Aorta (tissue), 5 donors: ENCODE results near the gene CCDC136. TPM values are rescaled to one million over a fixed set of nuclear protein-coding genes. Genes with fewer than 3 reads are reported as not detected.

Source experiments
- ATAC-seq: fragments of 200-7000 bp; cut with Tn5 transposase; one replicate; pipeline ENCODE4 v1.9.1; 2022; ENCODE audit warnings: moderate library complexity; ENCODE audit not compliant: low FRiP score
- DNase-seq, 2 donors: peaks; one replicate each; pipeline ENCODE4 v3.0.0-alpha.2; 2020
- H3K27ac ChIP-seq, 2 donors: one replicate each; pipeline ENCODE4 v1.5.1; 2013; ENCODE audit warnings: low read length in 2 of 2, mild to moderate bottlenecking in 2 of 2, moderate library complexity in 2 of 2, control low read depth in 1 of 2, inconsistent platforms in 1 of 2, low read depth in 1 of 2
- H3K27me3 ChIP-seq, 2 donors: one replicate each; pipeline ENCODE4 v1.6.1; 2013; ENCODE audit warnings: control low read depth in 1 of 2, low read length in 1 of 2, mild to moderate bottlenecking in 1 of 2, moderate library complexity in 1 of 2; ENCODE audit not compliant: insufficient read depth in 2 of 2, control insufficient read depth in 1 of 2
- H3K36me3 ChIP-seq, 2 donors: one replicate each; pipeline ENCODE4 v1.6.1; 2013; ENCODE audit warnings: control low read depth in 1 of 2, low read length in 1 of 2, mild to moderate bottlenecking in 1 of 2; ENCODE audit not compliant: insufficient read depth in 2 of 2, control insufficient read depth in 1 of 2
- H3K4me1 ChIP-seq, 2 donors: one replicate each; pipeline ENCODE4 v1.6.1; 2013; ENCODE audit warnings: low read length in 2 of 2, control low read depth in 1 of 2, mild to moderate bottlenecking in 1 of 2, moderate library complexity in 1 of 2; ENCODE audit not compliant: insufficient read depth in 2 of 2, control insufficient read depth in 1 of 2
- H3K4me3 ChIP-seq, 2 donors: one replicate each; pipeline ENCODE4 v1.5.1; 2013; ENCODE audit warnings: low read length in 2 of 2, control low read depth in 1 of 2, mild to moderate bottlenecking in 1 of 2
- H3K9me3 ChIP-seq: one replicate; pipeline ENCODE4 v1.6.1; 2013; ENCODE audit warnings: mild to moderate bottlenecking, low read length; ENCODE audit not compliant: control insufficient read depth
- WGBS, 2 donors: extraction: QIAGEN DNeasy Blood & Tissue Kit; methylation state at CpG; one replicate each; pipeline ENCODE4 v1.1.7; 2013; 5-methylcytosine and 5-hydroxymethylcytosine counted together
- intact Hi-C, 2 donors: fragments of 100-400 bp; cut with DNase I; formaldehyde crosslinking; loops; one replicate each; pipeline versions ENCODE4 v1.14.2 to v1.15.0; 2022
- polyA plus RNA-seq, 2 donors: library from polyadenylated mRNA; stranded (reverse); fragments of 200-250 nt; gene quantifications; one replicate each; pipeline ENCODE4 v1.2.3, GENCODE V29; 2013
- total RNA-seq, 2 donors: library from RNA; stranded (reverse); fragmentation: NEBNext Ultra II Directional; extraction: Animal tissue kit (Norgen Biotek cat#: 25700); gene quantifications; one replicate each; pipeline ENCODE4 v1.2.1, GENCODE V29; 2021
- donor health status: healthy with polysubstance abuse.
- donor health status: Bipolar disorder and iron deficiency.
- donor health status: DM: no; HTN: no; CAD: no.
- donor health status: DM: no; HTN: no; CAD: no.
- donor health status: DM: yes; HTN: yes; CAD: no.

CCDC136 gene
- total and polyA plus RNA-seq, 4 donors: 7.5 to 29.5 (median 13.6) TPM

- Histone ChIP-seq H3K36me3 (no peaks in the 10 kb centered on the region), H3K4me3 (no peak overlapping the region), H3K4me1 (no peaks in the 10 kb centered on the region), H3K9me3 (no peaks in the 10 kb centered on the region), H3K27me3 (no peaks in the 10 kb centered on the region), H3K27ac (no peak overlapping the region)
- ATAC-seq: no peak
- intact Hi-C loops: no loop called here
- WGBS, 2 donors: 71 to 83% methylated on average over 3 of the region's 3 CpGs
- DNase-seq: no peak
Observed at GRCh38 chr7:128818694-128819093, 26.9 kb downstream of the CCDC136 start.

GRCh38 chr7:128821724-128822123 is 30.0 kb downstream of the CCDC136 start:
- no peak for ATAC-seq

GRCh38 chr7:128826512-128826911 is 34.7 kb downstream of the CCDC136 start:
- no peaks in the 10 kb centered on the region for H3K27me3 ChIP-seq
- intact Hi-C loops: loop anchor here in 1 of 2 donors (5.0 kb wide), 1 partner anchor 34 kb away; the partner anchor contains the start of gene CCDC136
- H3K36me3 ChIP-seq: no peaks in the 10 kb centered on the region
- 90 to 91% methylated on average over 4 of the region's 4 CpGs for WGBS, 2 donors
- no peaks in the 10 kb centered on the region for H3K4me1 ChIP-seq
- H3K27ac ChIP-seq: no peak overlapping the region
- H3K9me3 ChIP-seq: no peaks in the 10 kb centered on the region
- peak in 1 of 2 donors; percentile 26 for DNase-seq
- no peak for ATAC-seq
- H3K4me3 ChIP-seq: no peak overlapping the region

More at GRCh38 chr7:128821724-128822123, 30.0 kb downstream of the CCDC136 start:
- Histone ChIP-seq H3K4me3 (no peak overlapping the region), H3K27ac (no peak overlapping the region), H3K36me3 (no peaks in the 10 kb centered on the region), H3K27me3 (no peaks in the 10 kb centered on the region), H3K4me1 (no peaks in the 10 kb centered on the region), H3K9me3 (no peaks in the 10 kb centered on the region)
- WGBS, 2 donors: 88% methylated on average over 4 of the region's 4 CpGs
- intact Hi-C loops: no loop called here
- DNase-seq: no peak

GRCh38 chr7:128826916-128827247 is 35.1 kb downstream of the CCDC136 start:
- peak overlapping the region in 1 of 2 donors; percentile 24 for H3K27ac ChIP-seq

GRCh38 chr7:128827248-128827958 is 35.6 kb downstream of the CCDC136 start:
- no peaks in the 10 kb centered on the region for H3K27me3 ChIP-seq
- WGBS, 2 donors: 55 to 60% methylated on average over 17 of the region's 17 CpGs
- H3K4me1 ChIP-seq: no peaks in the 10 kb centered on the region
- DNase-seq (peak; percentile 77 to 87), ATAC-seq (peak; percentile 47)
- intact Hi-C loops: loop anchor here in 1 of 2 donors (5.0 kb wide), 1 partner anchor 35 kb away; the partner anchor contains the start of gene CCDC136
- H3K9me3 ChIP-seq: no peaks in the 10 kb centered on the region
- no peaks in the 10 kb centered on the region for H3K36me3 ChIP-seq
- H3K27ac ChIP-seq: peak overlapping the region; percentile 63 to 75
- no peak overlapping the region for H3K4me3 ChIP-seq

More at GRCh38 chr7:128826916-128827247, 35.1 kb downstream of the CCDC136 start:
- no peaks in the 10 kb centered on the region for H3K36me3 ChIP-seq
- DNase-seq: peak in 1 of 2 donors; percentile 32
- no peaks in the 10 kb centered on the region for H3K4me1 ChIP-seq
- no peak overlapping the region for H3K4me3 ChIP-seq
- intact Hi-C loops: loop anchor here in 1 of 2 donors (5.0 kb wide), 1 partner anchor 35 kb away; the partner anchor contains the start of gene CCDC136
- no peak for ATAC-seq
- 80 to 94% methylated on average over 1 of the region's 1 CpG for WGBS, 2 donors
- no peaks in the 10 kb centered on the region for H3K27me3 ChIP-seq
- H3K9me3 ChIP-seq: no peaks in the 10 kb centered on the region

- intact Hi-C loops: loop anchor here in 1 of 2 donors (5.0 kb wide), 1 partner anchor 36 kb away; the partner anchor contains the start of gene CCDC136
- no peak for ATAC-seq
- peak; percentile 68 to 85 for DNase-seq
- Histone ChIP-seq H3K9me3 (no peaks in the 10 kb centered on the region), H3K27ac (peak overlapping the region; percentile 63 to 75), H3K36me3 (no peaks in the 10 kb centered on the region), H3K4me1 (no peaks in the 10 kb centered on the region), H3K27me3 (no peaks in the 10 kb centered on the region), H3K4me3 (no peak overlapping the region)
- WGBS, 2 donors: 19 to 30% methylated on average over 10 of the region's 10 CpGs
Observed at GRCh38 chr7:128827971-128828711, 36.4 kb downstream of the CCDC136 start.

- no peaks in the 10 kb centered on the region for H3K4me1 ChIP-seq
- ATAC-seq: no peak
- intact Hi-C loops: loop anchor here (2.0 to 5.0 kb wide), 3 partner anchors 37 to 92 kb away; partner anchors contain the start of genes CCDC136 (in 2 of the 2) and CALU (in 1 of the 2)
- no peaks in the 10 kb centered on the region for H3K9me3 ChIP-seq
- DNase-seq: peak; percentile 55 to 83
- peak overlapping the region; percentile 40 to 68 for H3K4me3 ChIP-seq
- H3K36me3 ChIP-seq: no peaks in the 10 kb centered on the region
- no peaks in the 10 kb centered on the region for H3K27me3 ChIP-seq
- H3K27ac ChIP-seq: peak overlapping the region in 1 of 2 donors; percentile 63
- 13 to 14% methylated on average over 12 to 13 of the region's 13 CpGs for WGBS, 2 donors
Observed at GRCh38 chr7:128829391-128830166, 37.8 kb downstream of the CCDC136 start.
